Osteoblast (primary cell): Measurements from ENCODE around the gene LRRC8D. TPM values are rescaled to one million over a fixed set of nuclear protein-coding genes. Genes with fewer than 3 reads are reported as not detected.

Source experiments
- DNase-seq: peaks from one replicate; pipeline ENCODE4 v3.0.0; 2011; ENCODE audit warnings: low spot score, mixed read lengths; ENCODE audit not compliant: insufficient read length; ENCODE audit errors: missing footprints
- H2AFZ ChIP-seq: 2 replicates; pipeline ENCODE4 v1.6.0; 2011; ENCODE audit warnings: mild to moderate bottlenecking, low read length
- H3K27ac ChIP-seq: 2 replicates; pipeline ENCODE4 v1.5.1; 2011; ENCODE audit warnings: mild to moderate bottlenecking, low read depth, low read length, moderate library complexity
- H3K27me3 ChIP-seq: 2 replicates; pipeline ENCODE4 v1.6.0; 2012; ENCODE audit warnings: mild to moderate bottlenecking, control low read depth, inconsistent platforms, low read length, moderate library complexity; ENCODE audit not compliant: insufficient read depth
- H3K36me3 ChIP-seq: 2 replicates; pipeline ENCODE4 v1.5.1; 2011; ENCODE audit warnings: mild to moderate bottlenecking, low read length, control low read depth, moderate library complexity; ENCODE audit not compliant: insufficient read depth
- H3K4me1 ChIP-seq: 2 replicates; pipeline ENCODE4 v1.5.1; 2011; ENCODE audit warnings: mild to moderate bottlenecking, low read length, control low read depth, moderate library complexity; ENCODE audit not compliant: insufficient read depth
- H3K4me2 ChIP-seq: 2 replicates; pipeline ENCODE4 v1.6.0; 2011; ENCODE audit warnings: mild to moderate bottlenecking, low read length; ENCODE audit not compliant: insufficient read depth
- H3K4me3 ChIP-seq: fragments of 200-600 bp; sonication (generic); 3 replicates; pipeline ENCODE4 v1.5.1; 2012; ENCODE audit warnings: mild to moderate bottlenecking, low read length, inconsistent platforms; ENCODE audit not compliant: insufficient read depth
- H3K79me2 ChIP-seq: 2 replicates; pipeline ENCODE4 v1.6.0; 2012; ENCODE audit warnings: mild to moderate bottlenecking, low read length, control low read depth, inconsistent platforms; ENCODE audit not compliant: insufficient read depth
- H3K9me3 ChIP-seq: 2 replicates; pipeline ENCODE4 v1.5.1; 2011; ENCODE audit warnings: low read depth, low read length, control low read depth
- H4K20me1 ChIP-seq: 2 replicates; pipeline ENCODE4 v1.6.0; 2012; ENCODE audit warnings: mild to moderate bottlenecking, low read length, control low read depth; ENCODE audit not compliant: insufficient read depth
- total RNA-seq: library from RNA; depleted of rRNA; stranded (reverse); fragments of >200 nt; gene quantifications from 2 replicates; pipeline ENCODE4 v1.2.3, GENCODE V29; 2012
- TF ChIP-seq, protein P1 (sequence below): IDR thresholded peaks from 2 replicates; pipeline ENCODE4 v1.5.1; 2011; ENCODE audit warnings: mild to moderate bottlenecking, low read depth, low read length, moderate library complexity; ENCODE audit errors: extremely low read depth

The LRRC8D gene
- total RNA-seq, 1 donor, result 30.4 TPM

DNA sequence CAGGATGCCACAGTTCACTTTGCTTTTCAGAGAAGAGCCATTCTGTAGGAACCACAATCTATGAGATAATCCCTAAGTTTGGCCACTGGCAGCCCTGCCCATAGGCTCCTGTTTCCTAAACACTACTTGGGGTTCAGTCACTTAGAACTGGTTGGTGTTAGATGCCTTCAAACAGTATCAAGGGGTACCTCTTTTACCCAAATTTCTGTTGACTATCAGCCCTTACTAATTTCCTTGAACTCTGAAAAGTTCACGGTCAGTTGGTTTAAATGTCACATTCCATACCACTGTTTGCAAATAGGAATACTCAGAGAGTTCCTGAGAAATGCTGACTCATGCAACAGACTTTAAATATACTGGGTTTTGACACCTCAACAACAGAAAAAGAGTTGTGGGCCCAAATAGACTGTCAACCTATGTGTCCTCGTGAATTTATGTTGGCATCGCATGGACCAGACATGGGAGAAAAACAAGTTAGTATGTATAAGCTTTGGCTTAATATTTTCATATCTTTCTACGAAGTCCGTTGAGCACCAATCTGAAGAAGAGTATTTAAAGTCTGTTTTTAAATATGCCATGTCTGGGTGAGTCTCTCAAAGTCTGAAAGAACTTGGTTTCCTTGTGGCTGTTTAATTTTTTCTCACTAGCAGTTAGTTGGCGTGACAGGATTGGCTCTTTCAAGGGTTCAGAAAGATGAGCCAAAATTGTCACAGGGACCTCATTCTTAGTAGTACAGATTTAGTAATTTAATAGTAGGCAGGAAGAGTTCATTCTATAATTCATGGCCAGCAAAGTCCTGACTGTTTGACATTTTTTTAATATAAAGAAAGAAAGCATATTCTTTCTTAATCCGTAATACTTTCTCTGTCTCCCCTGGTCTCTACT lies 117.6 kb downstream of the LRRC8D start:
- H4K20me1 ChIP-seq, result no peaks in the 10 kb centered on the region
- H3K79me2 ChIP-seq, result no peaks in the 10 kb centered on the region
- H3K36me3 ChIP-seq, result peaks cover 13% of the 10 kb centered on the region
- TF ChIP-seq, protein P1, sequence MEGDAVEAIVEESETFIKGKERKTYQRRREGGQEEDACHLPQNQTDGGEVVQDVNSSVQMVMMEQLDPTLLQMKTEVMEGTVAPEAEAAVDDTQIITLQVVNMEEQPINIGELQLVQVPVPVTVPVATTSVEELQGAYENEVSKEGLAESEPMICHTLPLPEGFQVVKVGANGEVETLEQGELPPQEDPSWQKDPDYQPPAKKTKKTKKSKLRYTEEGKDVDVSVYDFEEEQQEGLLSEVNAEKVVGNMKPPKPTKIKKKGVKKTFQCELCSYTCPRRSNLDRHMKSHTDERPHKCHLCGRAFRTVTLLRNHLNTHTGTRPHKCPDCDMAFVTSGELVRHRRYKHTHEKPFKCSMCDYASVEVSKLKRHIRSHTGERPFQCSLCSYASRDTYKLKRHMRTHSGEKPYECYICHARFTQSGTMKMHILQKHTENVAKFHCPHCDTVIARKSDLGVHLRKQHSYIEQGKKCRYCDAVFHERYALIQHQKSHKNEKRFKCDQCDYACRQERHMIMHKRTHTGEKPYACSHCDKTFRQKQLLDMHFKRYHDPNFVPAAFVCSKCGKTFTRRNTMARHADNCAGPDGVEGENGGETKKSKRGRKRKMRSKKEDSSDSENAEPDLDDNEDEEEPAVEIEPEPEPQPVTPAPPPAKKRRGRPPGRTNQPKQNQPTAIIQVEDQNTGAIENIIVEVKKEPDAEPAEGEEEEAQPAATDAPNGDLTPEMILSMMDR, result no peak
- peaks cover 25% of the 10 kb centered on the region for H3K4me1 ChIP-seq
- no peak for DNase-seq
- no peak overlapping the region for H3K4me3 ChIP-seq
- no peaks in the 10 kb centered on the region for H3K9me3 ChIP-seq
- peak overlapping the region; percentile 36 for H3K27ac ChIP-seq
- H3K4me2 ChIP-seq, result peak overlapping the region; percentile 5
- no peaks in the 10 kb centered on the region for H3K27me3 ChIP-seq
- peak overlapping the region; percentile 1 for H2AFZ ChIP-seq

DNA sequence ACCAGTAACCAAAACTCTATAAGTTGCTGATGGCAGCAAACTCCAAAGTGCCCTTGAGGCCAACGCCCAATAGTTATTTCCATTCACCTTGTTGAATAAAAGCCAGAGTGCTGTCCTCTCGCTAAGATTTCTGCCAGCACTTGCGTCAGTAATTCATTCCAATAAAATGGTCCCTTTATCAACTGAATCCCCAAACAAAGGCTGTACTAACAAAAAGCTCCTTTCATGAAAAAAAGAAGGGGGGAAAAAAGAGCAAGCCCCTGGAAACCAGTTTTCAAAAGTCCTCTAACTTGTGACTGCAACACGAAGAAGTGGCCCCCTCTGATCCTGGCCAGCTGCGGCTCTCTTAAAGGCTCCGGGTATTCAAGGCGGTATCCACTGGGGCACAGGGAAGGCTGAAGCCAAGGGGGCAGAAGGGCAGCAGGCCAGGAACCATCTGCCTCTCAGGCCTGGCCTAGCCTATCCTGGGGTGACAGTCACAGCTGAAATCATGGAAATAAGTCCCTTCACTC lies 118.3 kb downstream of the LRRC8D start:
- TF ChIP-seq, protein P1, result no peak
- peak overlapping the region; percentile 36 for H3K27ac ChIP-seq
- H3K27me3 ChIP-seq, result no peaks in the 10 kb centered on the region

DNA sequence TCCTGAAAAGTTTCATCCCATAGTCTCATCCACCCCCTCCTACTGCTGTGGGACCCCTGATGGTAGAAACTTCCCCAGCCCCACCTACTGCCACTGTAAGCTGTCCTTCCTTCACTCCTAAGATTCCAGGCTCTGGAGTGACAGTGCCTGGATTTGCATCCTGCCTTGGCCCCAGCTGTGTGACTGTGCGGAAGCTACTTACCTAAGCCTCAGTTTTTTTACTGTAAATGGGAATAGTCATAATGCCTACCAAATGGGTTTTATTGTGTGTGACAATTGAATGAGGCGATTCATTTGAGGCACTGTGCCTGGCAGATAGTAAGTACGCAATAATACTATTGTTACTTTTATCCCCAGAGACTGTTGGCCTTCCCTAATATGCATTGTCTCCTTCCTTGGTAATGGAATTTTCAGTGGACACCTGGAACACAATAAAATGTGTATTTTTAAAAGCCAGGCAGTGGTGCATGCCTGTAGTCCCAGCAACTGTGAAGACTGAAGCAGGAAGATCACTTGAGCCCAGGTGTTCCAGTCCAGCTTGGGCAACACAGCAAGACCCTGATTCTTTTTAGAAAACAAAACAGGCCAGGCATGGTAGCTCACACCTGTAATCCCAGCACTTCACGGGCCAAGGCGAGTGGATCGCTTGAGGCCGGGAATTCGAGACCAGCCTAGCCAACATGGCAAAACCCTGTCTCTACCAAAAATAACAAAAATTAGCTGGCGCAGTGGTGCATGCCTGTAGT lies 119.0 kb downstream of the LRRC8D start:
- peaks cover 28% of the 10 kb centered on the region for H3K4me1 ChIP-seq
- no peaks in the 10 kb centered on the region for H3K79me2 ChIP-seq
- TF ChIP-seq, protein P1, result no peak
- no peak for DNase-seq
- no peak overlapping the region for H3K4me3 ChIP-seq
- H3K27me3 ChIP-seq, result no peaks in the 10 kb centered on the region
- no peak overlapping the region for H3K27ac ChIP-seq
- H4K20me1 ChIP-seq, result no peaks in the 10 kb centered on the region
- no peak overlapping the region for H3K4me2 ChIP-seq
- no peaks in the 10 kb centered on the region for H3K9me3 ChIP-seq
- peaks cover 2% of the 10 kb centered on the region for H3K36me3 ChIP-seq
- no peak overlapping the region for H2AFZ ChIP-seq

More for the DNA sequence above, 118.3 kb downstream of the LRRC8D start:
- Histone ChIP-seq H3K4me1 (peaks cover 28% of the 10 kb centered on the region), H4K20me1 (no peaks in the 10 kb centered on the region), H3K4me2 (no peak overlapping the region), H3K4me3 (no peak overlapping the region), H3K9me3 (no peaks in the 10 kb centered on the region), H3K79me2 (no peaks in the 10 kb centered on the region), H3K36me3 (peaks cover 6% of the 10 kb centered on the region), H2AFZ (no peak overlapping the region)
- DNase-seq, result no peak
